ENCODE data around the gene PRKCD. TPM values are rescaled to one million over a fixed set of nuclear protein-coding genes. Genes with fewer than 3 reads are reported as not detected.
A peak's percentile ranks its signal among the peaks of the same experiment; 100 is the strongest.

PRKCD gene
- total RNA-seq, 2 experiments from 2014 or later, result 17.2 to 18.7 TPM

- H3K36me3 Mint-ChIP-seq, result peaks cover 20% of the 10 kb centered on the region
- DNase-seq (no peak), ATAC-seq (no peak)
- H3K4me1 Mint-ChIP-seq, result peaks cover 30% of the 10 kb centered on the region
- H3K4me3 Mint-ChIP-seq, result no peak overlapping the region
- H3K27ac Mint-ChIP-seq, result peak overlapping the region; percentile 13
- CTCF ChIA-PET, result no interaction called here
- H3K27me3 Mint-ChIP-seq, result no peaks in the 10 kb centered on the region
- H3K9me3 Mint-ChIP-seq (ENCODE audit: low read depth), result no peaks in the 10 kb centered on the region
Observed at GRCh38 chr3:53235545-53235944, 74.5 kb downstream of the PRKCD start.

- peak; percentile 51 for ATAC-seq
- Mint-ChIP-seq H3K36me3 (peaks cover 20% of the 10 kb centered on the region), H3K4me1 (peaks cover 30% of the 10 kb centered on the region), H3K9me3 (ENCODE audit: low read depth) (no peaks in the 10 kb centered on the region), H3K27me3 (no peaks in the 10 kb centered on the region), H3K4me3 (no peak overlapping the region), H3K27ac (peak overlapping the region; percentile 13)
- DNase-seq, result no peak
- CTCF ChIA-PET, result interaction anchor here (0.6 to 1.1 kb wide), 3 partner anchors 11 to 17 kb away, joined by 3 to 6 read pairs (median 3); no protein-coding TSS in a partner anchor
Observed at GRCh38 chr3:53236112-53236841, 75.3 kb downstream of the PRKCD start.

GRCh38 chr3:53238051-53238850 is 77.2 kb downstream of the PRKCD start:
- CTCF ChIA-PET, result no interaction called here
- DNase-seq (no peak), ATAC-seq (no peak)

GRCh38 chr3:53238886-53239285 is 77.9 kb downstream of the PRKCD start:
- ATAC-seq, result no peak
- CTCF ChIA-PET, result no interaction called here

More at GRCh38 chr3:53238051-53238850, 77.2 kb downstream of the PRKCD start:
- Mint-ChIP-seq H3K27me3 (no peaks in the 10 kb centered on the region), H3K36me3 (peaks cover 22% of the 10 kb centered on the region), H3K4me3 (no peak overlapping the region), H3K9me3 (ENCODE audit: low read depth) (no peaks in the 10 kb centered on the region), H3K27ac (peak overlapping the region; percentile 72), H3K4me1 (peaks cover 30% of the 10 kb centered on the region)

GRCh38 chr3:53239800-53240199 is 78.8 kb downstream of the PRKCD start:
- peaks cover 23% of the 10 kb centered on the region for H3K4me1 Mint-ChIP-seq
- H3K27ac Mint-ChIP-seq, result no peak overlapping the region
- CTCF ChIA-PET, result no interaction called here
- no peaks in the 10 kb centered on the region for H3K9me3 Mint-ChIP-seq (ENCODE audit: low read depth)
- peaks cover 16% of the 10 kb centered on the region for H3K36me3 Mint-ChIP-seq
- no peak overlapping the region for H3K4me3 Mint-ChIP-seq
- H3K27me3 Mint-ChIP-seq, result no peaks in the 10 kb centered on the region
- ATAC-seq (no peak), DNase-seq (no peak)

More at GRCh38 chr3:53238886-53239285, 77.9 kb downstream of the PRKCD start:
- Mint-ChIP-seq H3K27me3 (no peaks in the 10 kb centered on the region), H3K36me3 (peaks cover 19% of the 10 kb centered on the region), H3K27ac (no peak overlapping the region), H3K4me1 (peaks cover 30% of the 10 kb centered on the region), H3K9me3 (ENCODE audit: low read depth) (no peaks in the 10 kb centered on the region), H3K4me3 (no peak overlapping the region)
- DNase-seq, result no peak

GRCh38 chr3:53240989-53241972 is 80.3 kb downstream of the PRKCD start:
- no peak overlapping the region for H3K27ac Mint-ChIP-seq
- DNase-seq (no peak), ATAC-seq (no peak)
- H3K36me3 Mint-ChIP-seq, result peaks cover 21% of the 10 kb centered on the region
- peaks cover 10% of the 10 kb centered on the region for H3K4me1 Mint-ChIP-seq
- H3K9me3 Mint-ChIP-seq (ENCODE audit: low read depth), result no peaks in the 10 kb centered on the region
- CTCF ChIA-PET, result interaction anchor here (1.5 kb wide), 1 partner anchor 10 kb away, joined by 3 read pairs; no protein-coding TSS in a partner anchor
- H3K4me3 Mint-ChIP-seq, result no peak overlapping the region
- no peaks in the 10 kb centered on the region for H3K27me3 Mint-ChIP-seq

GRCh38 chr3:53242155-53242554 is 81.1 kb downstream of the PRKCD start:
- peaks cover 21% of the 10 kb centered on the region for H3K36me3 Mint-ChIP-seq
- H3K9me3 Mint-ChIP-seq (ENCODE audit: low read depth), result no peaks in the 10 kb centered on the region
- no peaks in the 10 kb centered on the region for H3K27me3 Mint-ChIP-seq
- DNase-seq, result no peak
- H3K4me3 Mint-ChIP-seq, result no peak overlapping the region
- no peak for ATAC-seq
- no peak overlapping the region for H3K27ac Mint-ChIP-seq
- peaks cover 4% of the 10 kb centered on the region for H3K4me1 Mint-ChIP-seq
- CTCF ChIA-PET, result interaction anchor here (1.5 kb wide), 1 partner anchor 9 kb away, joined by 3 read pairs; no protein-coding TSS in a partner anchor

Other genes starting within 250 kb of the PRKCD start
- 10 to 100 TPM; 25.9 to 29.7 TPM for gene SFMBT1, start 115.1 kb upstream of the PRKCD start, total RNA-seq
- 10 to 100 TPM; 32.4 to 38.3 TPM for gene RFT1, start 30.8 kb upstream of the PRKCD start, total RNA-seq
- gene TKT, start 94.8 kb downstream of the PRKCD start, total RNA-seq, result 100 to 1,000 TPM; 226 to 231 TPM
- 10 to 100 TPM; 28.6 to 30.0 TPM for gene DCP1A, start 186.3 kb downstream of the PRKCD start, total RNA-seq